ENCODE measurements around the gene PDIK1L. TPM values are rescaled to one million over a fixed set of nuclear protein-coding genes. Genes with fewer than 3 reads are reported as not detected.
A peak's percentile ranks its signal among the peaks of the same experiment; 100 is the strongest.

The PDIK1L gene
- total RNA-seq, 1 experiment from 2014 or later, result 7.6 TPM

DNA sequence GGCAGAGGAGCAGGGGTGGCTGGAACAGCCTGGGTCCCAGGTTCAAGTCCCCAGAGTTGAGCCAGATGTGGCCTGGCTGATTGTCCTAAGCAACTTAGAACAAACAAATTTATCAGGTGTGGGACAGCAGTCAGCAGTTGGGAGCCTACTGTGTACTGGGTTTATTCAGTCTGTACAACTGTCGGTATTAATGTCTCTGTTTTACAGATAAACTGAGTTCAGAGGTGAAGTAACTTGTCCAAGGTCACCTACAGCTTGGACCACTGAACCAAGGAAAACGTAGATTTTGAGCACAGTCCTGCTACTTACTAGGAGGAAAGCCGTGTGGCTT lies 29.6 kb upstream of the PDIK1L start:
- no peaks in the 10 kb centered on the region for H3K36me3 ChIP-seq (ENCODE audit: low read depth)
- ChIA-PET CTCF (no interaction called here), POLR2A (ENCODE audit: unreplicated experiment) (no interaction called here)
- no peaks in the 10 kb centered on the region for H3K9me3 ChIP-seq (ENCODE audit: insufficient read depth, low read depth)
- no peaks in the 10 kb centered on the region for H3K27me3 ChIP-seq (ENCODE audit: insufficient read depth, low read depth)
- no peak for DNase-seq
- H3K27ac ChIP-seq, result no peak overlapping the region
- H3K79me2 ChIP-seq (ENCODE audit: low read depth), result no peaks in the 10 kb centered on the region
- H3K4me1 ChIP-seq (replicated peaks; ENCODE audit: insufficient read depth), result peaks cover 54% of the 10 kb centered on the region
- intact Hi-C loops (cut with micrococcal nuclease; ENCODE audit: unreplicated experiment), result no loop called here
- H2AFZ ChIP-seq, result no peak overlapping the region
- no peak overlapping the region for H3K4me3 ChIP-seq
- H3F3A ChIP-seq (ENCODE audit: insufficient read depth, low read depth), result peaks cover 19% of the 10 kb centered on the region; the same call in 1 of the 2 replicates
- TF ChIP-seq EZH2 (IDR thresholded peaks at IDR 0.05; ENCODE audit: low read depth), result no peak
- TF ChIP-seq, protein P1, sequence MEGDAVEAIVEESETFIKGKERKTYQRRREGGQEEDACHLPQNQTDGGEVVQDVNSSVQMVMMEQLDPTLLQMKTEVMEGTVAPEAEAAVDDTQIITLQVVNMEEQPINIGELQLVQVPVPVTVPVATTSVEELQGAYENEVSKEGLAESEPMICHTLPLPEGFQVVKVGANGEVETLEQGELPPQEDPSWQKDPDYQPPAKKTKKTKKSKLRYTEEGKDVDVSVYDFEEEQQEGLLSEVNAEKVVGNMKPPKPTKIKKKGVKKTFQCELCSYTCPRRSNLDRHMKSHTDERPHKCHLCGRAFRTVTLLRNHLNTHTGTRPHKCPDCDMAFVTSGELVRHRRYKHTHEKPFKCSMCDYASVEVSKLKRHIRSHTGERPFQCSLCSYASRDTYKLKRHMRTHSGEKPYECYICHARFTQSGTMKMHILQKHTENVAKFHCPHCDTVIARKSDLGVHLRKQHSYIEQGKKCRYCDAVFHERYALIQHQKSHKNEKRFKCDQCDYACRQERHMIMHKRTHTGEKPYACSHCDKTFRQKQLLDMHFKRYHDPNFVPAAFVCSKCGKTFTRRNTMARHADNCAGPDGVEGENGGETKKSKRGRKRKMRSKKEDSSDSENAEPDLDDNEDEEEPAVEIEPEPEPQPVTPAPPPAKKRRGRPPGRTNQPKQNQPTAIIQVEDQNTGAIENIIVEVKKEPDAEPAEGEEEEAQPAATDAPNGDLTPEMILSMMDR (conservative IDR thresholded peaks at IDR 0.05), result no peak
- no peak overlapping the region for H3K4me2 ChIP-seq
- BruUV-seq (replicated peaks), result no TSS peak
- H4K20me1 ChIP-seq (ENCODE audit: insufficient read depth), result no peaks in the 10 kb centered on the region
- no peaks in the 10 kb centered on the region for H3K9me2 ChIP-seq (ENCODE audit: insufficient read depth)

DNA sequence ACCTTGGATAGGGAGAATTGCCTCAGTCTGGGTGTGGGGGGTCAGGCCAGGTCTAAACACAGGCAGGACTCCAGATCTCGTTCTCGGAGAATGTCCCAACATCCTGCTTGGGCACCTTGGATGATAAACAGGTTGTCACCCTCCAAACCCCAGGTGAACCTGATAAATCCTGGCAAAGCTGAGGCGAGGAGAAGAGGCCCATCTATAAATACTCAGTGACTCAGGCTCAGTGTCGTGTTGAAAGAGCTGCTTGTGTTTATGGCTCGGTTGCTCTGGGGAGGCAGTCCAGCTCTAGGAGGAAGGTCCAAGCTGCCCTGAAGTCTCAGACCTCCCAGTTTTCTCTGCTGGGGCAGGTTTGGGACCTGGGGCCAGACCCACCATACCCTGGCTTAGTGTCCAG lies 28.4 kb upstream of the PDIK1L start:
- no TSS peak for BruUV-seq (replicated peaks)
- TF ChIP-seq, protein P1 (conservative IDR thresholded peaks at IDR 0.05), result no peak
- TF ChIP-seq EZH2 (IDR thresholded peaks at IDR 0.05; ENCODE audit: low read depth), result no peak
- CTCF ChIA-PET, result no interaction called here
- Histone ChIP-seq H3K79me2 (ENCODE audit: low read depth) (no peaks in the 10 kb centered on the region), H3K36me3 (ENCODE audit: low read depth) (no peaks in the 10 kb centered on the region), H3K4me2 (peak overlapping the region; percentile 41), H3K27me3 (ENCODE audit: insufficient read depth, low read depth) (no peaks in the 10 kb centered on the region), H4K20me1 (ENCODE audit: insufficient read depth) (no peaks in the 10 kb centered on the region), H2AFZ (0 out of 2 replicates have a peak overlapping the region, but pooled peaks have one; percentile 53), H3K9me2 (ENCODE audit: insufficient read depth) (no peaks in the 10 kb centered on the region), H3K4me1 (replicated peaks; ENCODE audit: insufficient read depth) (peaks cover 47% of the 10 kb centered on the region), H3K9me3 (ENCODE audit: insufficient read depth, low read depth) (no peaks in the 10 kb centered on the region), H3K4me3 (0 out of 2 replicates have a peak overlapping the region, but pooled peaks have one; percentile 10), H3K27ac (peak overlapping the region; percentile 38), H3F3A (ENCODE audit: insufficient read depth, low read depth) (peaks cover 16% of the 10 kb centered on the region; the same call in 1 of the 2 replicates)
- peak in 1 of 2 experiments; percentile 85 for DNase-seq
- POLR2A ChIA-PET (ENCODE audit: unreplicated experiment), result interaction anchor here (0.6 kb wide), 1 partner anchor 201 kb away, joined by 5 read pairs; no protein-coding TSS in a partner anchor
- intact Hi-C loops (cut with micrococcal nuclease; ENCODE audit: unreplicated experiment), result no loop called here

DNA sequence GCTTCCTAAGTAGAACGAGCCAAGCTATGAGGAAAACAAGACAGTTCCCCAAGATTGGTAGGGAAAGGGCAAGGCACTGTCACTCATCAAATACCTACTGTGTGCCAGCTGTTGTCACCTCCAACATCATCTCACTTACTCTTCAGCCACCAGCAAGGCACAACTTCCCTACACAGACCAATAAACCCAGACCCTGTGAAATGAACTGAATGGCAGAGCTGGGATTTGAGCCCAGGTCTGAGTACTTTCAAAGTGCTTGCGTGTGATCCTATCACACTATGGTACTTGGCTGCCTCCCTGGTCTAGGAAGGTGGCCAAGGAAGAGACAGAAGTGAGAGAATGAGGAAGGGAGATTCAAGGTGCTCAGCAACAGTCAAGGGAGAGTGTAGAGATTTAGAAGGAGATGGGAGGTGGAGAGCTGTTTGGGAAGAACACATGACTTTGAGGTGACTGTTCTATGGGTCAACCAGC lies 27.5 kb upstream of the PDIK1L start:
- no TSS peak for BruUV-seq (replicated peaks)
- Histone ChIP-seq H3K36me3 (ENCODE audit: low read depth) (no peaks in the 10 kb centered on the region), H3K79me2 (ENCODE audit: low read depth) (no peaks in the 10 kb centered on the region), H2AFZ (no peak overlapping the region), H3K4me3 (no peak overlapping the region), H3F3A (ENCODE audit: insufficient read depth, low read depth) (peaks cover 14% of the 10 kb centered on the region; the same call in 1 of the 2 replicates), H3K27ac (0 out of 2 replicates have a peak overlapping the region, but pooled peaks have one; percentile 38), H3K9me2 (ENCODE audit: insufficient read depth) (no peaks in the 10 kb centered on the region), H4K20me1 (ENCODE audit: insufficient read depth) (no peaks in the 10 kb centered on the region), H3K9me3 (ENCODE audit: insufficient read depth, low read depth) (no peaks in the 10 kb centered on the region), H3K4me1 (replicated peaks; ENCODE audit: insufficient read depth) (peaks cover 38% of the 10 kb centered on the region), H3K4me2 (peak overlapping the region; percentile 41; the same call in 1 of the 2 replicates), H3K27me3 (ENCODE audit: insufficient read depth, low read depth) (no peaks in the 10 kb centered on the region)
- intact Hi-C loops (cut with micrococcal nuclease; ENCODE audit: unreplicated experiment), result no loop called here
- CTCF ChIA-PET, result no interaction called here
- TF ChIP-seq, protein P1 (conservative IDR thresholded peaks at IDR 0.05), result no peak
- TF ChIP-seq EZH2 (IDR thresholded peaks at IDR 0.05; ENCODE audit: low read depth), result no peak
- POLR2A ChIA-PET (ENCODE audit: unreplicated experiment), result interaction anchor here (0.6 kb wide), 1 partner anchor 128 kb away, joined by 3 read pairs; no protein-coding TSS in a partner anchor
- no peak for DNase-seq
